GM12891 (cell line): ENCODE results near the gene CCL13.

Source experiments
- POLR2A ChIP-seq: IDR thresholded peaks from 2 replicates; pipeline ENCODE4 v1.6.1; 2011; ENCODE audit warnings: low read depth, low read length, control low read depth
- TAF1 ChIP-seq: IDR thresholded peaks from 2 replicates; pipeline ENCODE4 v1.6.1; 2011; ENCODE audit warnings: low read depth, low read length, control low read depth

DNA sequence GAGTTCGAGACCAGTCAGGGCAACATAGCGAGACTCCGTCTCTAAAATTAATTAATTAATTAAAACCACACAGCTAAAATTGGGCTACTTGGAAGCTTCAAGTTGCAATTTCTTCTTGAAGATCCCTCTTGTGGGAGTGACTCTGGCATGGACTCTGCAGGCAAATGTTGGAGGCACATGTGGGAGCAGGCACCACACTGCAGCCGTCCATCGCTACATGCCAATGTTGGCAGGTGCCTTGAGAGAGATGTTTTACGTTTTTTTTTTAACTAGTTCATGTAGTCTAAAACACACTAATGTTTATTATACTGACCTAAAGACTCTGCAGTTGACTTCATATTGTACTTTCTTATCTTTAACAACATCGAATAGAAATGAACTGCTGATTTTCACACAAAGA is 45.0 kb upstream of the CCL13 start:
- TF ChIP-seq TAF1 (no peak), POLR2A (no peak)
